Dermis microvascular lymphatic vessel endothelial cell (primary cell): ENCODE results near the gene PALD1. TPM values are rescaled to one million over a fixed set of nuclear protein-coding genes. Genes with fewer than 3 reads are reported as not detected.
"Not testable (repeated sequence)": the region's sequence is repeated elsewhere in the genome, so short reads cannot be mapped to it uniquely, and the experiment has no call there.

Experiments
- DNase-seq, 2 donors: peaks; one replicate each; pipeline versions ENCODE4 v3.0.0 to v3.0.0-alpha.2; 2010; ENCODE audit warnings: low read depth in 2 of 2
- total RNA-seq: library from RNA; depleted of rRNA; stranded (reverse); fragments of >200 nt; gene quantifications from 2 replicates; pipeline ENCODE4 v1.2.1, GENCODE V29; 2014

The PALD1 gene
- total RNA-seq, 1 donor from 2014 or later, result 177 TPM

DNA sequence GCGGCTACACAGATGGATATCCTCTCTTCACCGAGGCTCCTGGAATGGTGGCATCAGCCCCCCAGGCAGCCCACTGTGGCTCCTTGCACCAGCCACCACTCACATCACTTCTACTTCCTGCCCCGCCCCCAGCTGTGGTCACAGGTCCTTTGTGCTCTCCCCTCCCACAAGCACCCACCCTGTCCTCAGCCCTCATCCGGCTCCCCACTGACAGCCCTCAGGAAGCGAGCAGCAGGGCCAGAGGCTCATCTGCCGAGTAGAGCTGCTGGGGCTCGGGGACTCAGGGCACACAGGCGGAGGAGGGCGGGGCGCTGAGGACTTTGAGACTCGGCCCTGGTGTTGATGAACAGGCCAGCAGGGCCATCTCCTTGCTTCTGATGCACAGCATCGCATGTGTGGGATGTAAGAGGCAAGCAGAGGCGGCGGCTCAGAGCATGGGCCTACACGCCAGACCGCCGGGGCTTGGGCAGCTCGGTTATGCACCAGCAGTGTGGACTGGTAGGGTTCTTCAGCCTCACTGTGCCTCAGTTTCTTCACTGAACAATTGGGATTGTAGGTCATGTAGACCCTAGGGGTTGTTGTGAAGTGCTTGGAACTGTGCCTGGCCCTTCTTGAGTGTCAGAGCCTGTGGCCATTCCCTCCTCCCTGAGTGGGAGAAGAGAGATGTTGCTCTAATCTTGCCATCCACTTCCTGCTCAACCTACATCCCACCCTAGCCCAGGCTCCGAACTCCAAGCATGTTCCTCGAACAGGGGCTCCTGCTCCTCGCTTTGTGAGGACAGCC is 124.3 kb downstream of the PALD1 start, which contains the start of gene PRF1:
Gene PRF1 (minus strand): TSS at position 77 of the 784 bp plus-strand sequence. CDS start 1,839 bp downstream, outside the sequence.
- DNase-seq, result no peak

GRCh38 chr10:70603449-70603801 is 124.9 kb downstream of the PALD1 start:
- DNase-seq, result no peak

- no peak for DNase-seq
These were observed 125.5 kb downstream of the PALD1 start for GRCh38 chr10:70604106-70604505.

DNA sequence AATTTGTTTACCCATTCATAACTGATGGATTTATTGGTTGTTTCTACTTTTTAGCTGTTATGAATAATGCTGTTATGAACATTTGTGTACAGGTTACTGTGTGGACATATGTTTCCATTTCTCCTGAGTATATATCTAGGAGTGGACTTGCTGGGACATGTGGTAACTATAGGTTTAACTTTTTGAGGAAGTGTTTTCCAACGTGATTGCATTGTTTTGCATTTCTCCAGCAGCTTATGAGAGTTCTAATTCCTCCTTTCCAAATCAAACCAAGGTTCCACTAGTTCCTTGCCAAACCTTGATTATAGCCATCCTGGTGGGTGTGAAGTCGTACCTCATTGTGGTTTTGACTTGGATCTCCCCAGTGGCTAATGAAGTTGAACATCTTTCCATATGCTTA is 126.6 kb downstream of the PALD1 start:
- DNase-seq, result no peak

GRCh38 chr10:70607936-70608335 is 129.4 kb downstream of the PALD1 start:
- no peak for DNase-seq

DNA sequence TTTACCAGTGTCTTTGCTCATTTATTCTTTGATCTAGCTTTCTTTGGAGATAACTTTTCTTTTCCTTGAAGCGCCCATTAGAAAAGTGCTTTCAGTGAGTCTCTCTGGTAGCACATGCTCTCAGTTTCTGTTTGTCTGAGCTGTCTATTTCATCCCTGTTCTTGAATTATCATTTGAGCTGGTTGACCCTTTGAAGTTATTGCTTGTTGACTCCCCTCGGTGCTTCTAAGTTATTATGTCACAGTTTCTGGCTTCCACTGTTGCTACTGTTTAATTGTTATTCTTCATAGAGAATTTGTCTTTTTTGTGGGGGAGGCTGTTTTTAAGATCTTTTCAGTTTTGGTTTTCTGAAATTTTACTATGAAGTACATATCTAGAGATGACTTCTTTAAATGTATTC is 135.4 kb downstream of the PALD1 start:
- no peak for DNase-seq

- not testable (repeated sequence) for DNase-seq
These were observed 135.8 kb downstream of the PALD1 start for GRCh38 chr10:70614364-70614763.

DNA sequence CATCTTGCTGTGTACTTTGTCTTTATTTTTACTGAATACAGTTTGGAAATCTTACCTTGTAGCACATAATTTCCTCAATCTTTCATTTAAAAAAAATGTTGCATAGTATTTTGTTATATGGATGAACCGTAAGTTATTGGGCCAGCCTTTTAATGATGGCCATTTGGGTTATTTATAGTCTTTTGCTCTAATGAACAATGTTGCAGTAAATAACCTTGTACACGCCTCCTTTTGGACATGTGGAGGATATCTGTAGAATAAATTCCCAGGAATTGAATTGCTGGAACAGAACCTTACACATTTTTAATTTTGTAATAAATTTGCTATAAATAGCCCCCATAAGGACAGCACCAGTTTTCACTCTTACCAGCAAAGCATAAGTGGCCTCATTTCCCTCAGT is 136.6 kb downstream of the PALD1 start:
- DNase-seq, result no peak

GRCh38 chr10:70615784-70616522 is 137.4 kb downstream of the PALD1 start:
- DNase-seq, result peak in 1 of 2 donors; percentile 12

GRCh38 chr10:70616761-70617160 is 138.2 kb downstream of the PALD1 start:
- DNase-seq, result no peak

Other genes with a start within 250 kb of the PALD1 start
- 109 and 147 TPM in 2 replicates for gene PPA1, start 245.3 kb upstream of the PALD1 start, total RNA-seq
- not detected in 2 replicates for gene NPFFR1, start 194.8 kb upstream of the PALD1 start, total RNA-seq
- 3.4 and 3.5 TPM in 2 replicates for gene LRRC20, start 96.1 kb upstream of the PALD1 start, total RNA-seq
- gene EIF4EBP2, start 74.6 kb upstream of the PALD1 start, total RNA-seq, result 21.8 and 27.8 TPM in 2 replicates
- gene NODAL, start 37.1 kb upstream of the PALD1 start, total RNA-seq, result not detected in 2 replicates
- gene PRF1, start 124.0 kb downstream of the PALD1 start, total RNA-seq, result not detected in 2 replicates
- gene ADAMTS14, start 193.7 kb downstream of the PALD1 start, total RNA-seq, result under 0.01 TPM in 1 of 2 replicates, not detected in the other